Glomerular endothelial cell (primary cell): ENCODE data around the gene TYMP. TPM values are rescaled to one million over a fixed set of nuclear protein-coding genes. Genes with fewer than 3 reads are reported as not detected.

Experiments used
- DNase-seq: peaks from one replicate; pipeline ENCODE4 v3.0.0-alpha.2; 2011; ENCODE audit warnings: low read depth, low spot score; ENCODE audit errors: extremely low read depth
- total RNA-seq: library from RNA; depleted of rRNA; stranded (reverse); fragments of >200 nt; gene quantifications from 2 replicates; pipeline ENCODE4 v1.2.3, GENCODE V29; 2015

Gene TYMP
- total RNA-seq, 1 donor from 2014 or later, result 23.9 TPM

DNA sequence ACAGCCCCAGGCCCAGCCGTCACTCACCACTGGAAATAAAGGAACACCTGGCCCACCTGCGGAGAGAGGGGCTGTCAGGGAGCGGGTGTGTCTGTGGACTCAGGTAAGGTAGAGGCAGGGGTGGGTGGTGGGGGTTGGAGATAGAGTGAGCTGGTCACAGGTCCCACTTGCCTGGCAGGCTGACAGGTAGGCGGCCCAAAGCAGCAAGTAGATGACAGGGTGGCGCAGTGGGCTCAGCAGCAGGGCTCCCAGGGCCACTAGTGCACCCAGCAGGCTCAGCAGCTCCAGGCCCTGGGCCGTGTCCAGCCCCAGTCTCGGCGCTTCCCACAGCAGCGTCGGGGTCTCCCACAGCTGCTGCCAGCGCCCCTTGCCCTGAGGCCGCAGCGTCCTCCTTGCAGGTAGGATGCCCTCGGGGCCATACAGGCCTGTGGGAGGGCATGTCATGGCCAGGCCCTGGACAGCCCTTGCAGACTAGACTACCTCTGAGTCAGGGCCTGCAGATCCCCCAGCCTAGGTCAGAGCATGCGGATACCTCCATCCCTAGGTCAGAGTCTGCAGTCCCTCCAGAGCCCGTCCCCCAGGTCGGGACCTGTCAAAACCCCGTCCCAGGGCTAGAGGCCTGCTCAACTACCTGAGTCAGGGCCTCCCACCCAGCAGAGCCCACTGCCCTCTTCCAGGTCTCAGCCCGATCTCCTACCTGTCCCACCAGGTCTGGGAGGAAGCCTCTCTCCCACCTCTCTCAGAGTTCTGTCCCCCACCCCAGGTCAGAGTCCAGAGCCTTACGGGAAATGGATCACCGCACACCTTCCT is 23.0 kb downstream of the TYMP start:
- no peak for DNase-seq

DNA sequence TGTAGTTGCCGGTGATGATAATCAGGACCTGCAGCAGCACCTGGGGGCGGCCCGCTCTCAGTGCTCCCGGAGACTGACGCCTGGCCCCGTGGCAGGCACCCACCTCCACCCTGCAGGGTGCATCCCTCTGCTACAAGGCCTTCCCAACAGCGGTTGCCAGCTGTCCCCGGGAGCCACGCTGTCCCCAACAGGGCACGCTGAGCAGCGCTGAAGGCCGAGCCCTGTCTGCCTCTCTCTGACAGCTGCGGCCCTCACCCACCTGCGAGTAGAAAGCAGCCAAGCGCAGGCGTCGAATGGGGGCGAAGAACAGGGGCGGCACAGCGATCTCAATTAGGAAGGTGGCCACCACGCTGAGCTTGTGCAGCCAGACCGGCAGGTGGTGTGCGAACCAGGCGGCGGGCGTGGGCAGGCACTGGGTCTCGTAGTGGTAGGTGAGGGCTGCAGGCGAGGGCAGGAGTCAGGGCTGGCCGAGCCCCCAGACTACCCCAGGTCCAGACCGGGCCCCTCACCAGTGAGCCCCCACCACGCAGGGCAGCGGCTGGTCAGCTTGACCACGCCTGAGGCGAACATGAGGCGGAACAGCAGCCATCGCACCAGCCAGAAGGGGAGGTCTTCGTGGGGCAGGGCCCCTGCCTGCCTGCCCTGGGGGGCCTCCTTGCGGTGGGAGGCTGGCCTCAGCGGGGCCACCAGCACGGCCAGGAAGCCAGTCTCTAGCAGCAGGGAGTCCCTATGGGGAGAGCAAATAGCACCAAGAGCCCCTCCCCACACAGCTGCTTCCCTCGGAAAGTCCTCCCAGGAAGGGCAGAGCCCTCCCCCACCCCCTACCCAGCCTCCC is 23.8 kb downstream of the TYMP start:
- DNase-seq, result no peak

- no peak for DNase-seq
Measured at GRCh38 chr22:50505276-50505775, 24.5 kb downstream of the TYMP start.

- DNase-seq, result no peak
Measured at GRCh38 chr22:50504369-50505211, 25.2 kb downstream of the TYMP start.

GRCh38 chr22:50503475-50504145 is 26.2 kb downstream of the TYMP start:
- DNase-seq, result no peak

- no peak for DNase-seq
Measured at GRCh38 chr22:50502628-50503474, 27.0 kb downstream of the TYMP start.

- no peak for DNase-seq
Measured at GRCh38 chr22:50502096-50502495, 27.7 kb downstream of the TYMP start.

- DNase-seq, result no peak
Measured at GRCh38 chr22:50500452-50500851, 29.4 kb downstream of the TYMP start.

GRCh38 chr22:50498322-50498890 is 31.4 kb downstream of the TYMP start:
- peak; percentile 34 for DNase-seq

DNA sequence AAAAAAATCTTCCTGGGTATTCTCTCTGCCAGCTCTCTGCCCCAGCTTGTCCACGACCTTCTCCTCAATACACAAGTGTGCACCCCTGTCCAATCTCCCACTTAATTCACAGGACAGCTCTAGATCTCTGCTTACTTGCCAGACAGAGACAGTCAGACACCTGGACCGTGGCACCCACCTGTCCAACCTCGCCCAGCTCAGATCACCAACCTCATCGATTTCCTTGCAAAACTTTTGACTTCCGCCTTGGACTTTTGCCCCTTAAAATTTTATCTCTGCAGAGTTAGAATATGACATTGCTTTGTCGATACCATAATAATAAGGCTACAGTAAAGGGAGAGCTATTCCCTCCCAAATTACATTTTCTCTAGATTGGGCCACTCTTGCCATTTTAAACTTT is 32.7 kb downstream of the TYMP start:
- DNase-seq, result no peak

DNA sequence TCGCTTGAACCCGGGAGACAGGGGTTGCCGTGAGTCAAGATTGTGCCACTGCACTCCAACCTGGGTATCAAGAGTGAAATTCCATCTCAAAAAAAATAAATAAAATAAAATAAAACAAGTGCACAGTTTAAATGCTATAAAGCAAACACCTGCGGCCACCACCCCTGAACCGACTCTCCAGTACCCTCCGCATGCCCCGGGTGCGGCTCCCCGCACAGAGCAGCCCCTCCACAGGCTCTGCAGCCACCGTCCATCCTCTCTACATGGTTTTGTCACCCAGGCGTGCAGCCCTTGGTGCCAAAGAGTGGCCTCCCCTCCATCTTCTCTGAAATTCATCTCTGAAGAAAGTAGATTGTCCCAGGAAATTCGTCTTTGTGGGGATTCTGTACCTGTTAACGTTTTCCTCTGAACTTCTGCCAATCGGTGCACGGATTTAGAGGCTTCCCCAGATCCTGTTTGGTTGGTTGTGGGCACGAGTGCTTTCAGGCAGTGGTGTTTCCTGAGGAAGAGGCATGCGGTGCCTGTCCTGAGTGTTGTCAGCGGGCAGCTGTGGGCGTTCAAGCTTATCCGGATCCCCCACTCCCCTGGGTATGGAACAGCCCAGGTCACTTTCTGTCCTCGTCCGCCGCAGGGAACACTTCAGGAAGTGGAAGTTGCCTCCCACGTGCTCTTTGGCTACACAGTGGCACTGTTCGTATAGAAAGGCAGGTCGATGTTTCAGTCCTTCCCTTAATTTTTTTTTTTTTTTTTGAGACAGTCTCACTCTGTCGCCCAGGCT is 39.1 kb downstream of the TYMP start:
- no peak for DNase-seq

- DNase-seq, result no peak
Measured at GRCh38 chr22:50489363-50490243, 40.2 kb downstream of the TYMP start.

- no peak for DNase-seq
Measured at GRCh38 chr22:50488886-50489285, 40.9 kb downstream of the TYMP start.

GRCh38 chr22:50488006-50488677 is 41.7 kb downstream of the TYMP start:
- DNase-seq, result no peak

GRCh38 chr22:50487290-50488005 is 42.4 kb downstream of the TYMP start:
- no peak for DNase-seq
